LNCAP (cell line): ENCODE data around the gene LRRC28.

Experiments used
- CTCF ChIP-seq: fragments of 450-650 bp; IDR thresholded peaks from 2 replicates; pipeline ENCODE4 v1.5.1; 2017; ENCODE audit warnings: mild to moderate bottlenecking

Gene LRRC28

GRCh38 chr15:99322643-99323405 is 71.5 kb downstream of the LRRC28 start:
- no peak for TF ChIP-seq CTCF

- TF ChIP-seq CTCF: no peak
These were observed 72.9 kb downstream of the LRRC28 start for GRCh38 chr15:99324082-99324620.

DNA sequence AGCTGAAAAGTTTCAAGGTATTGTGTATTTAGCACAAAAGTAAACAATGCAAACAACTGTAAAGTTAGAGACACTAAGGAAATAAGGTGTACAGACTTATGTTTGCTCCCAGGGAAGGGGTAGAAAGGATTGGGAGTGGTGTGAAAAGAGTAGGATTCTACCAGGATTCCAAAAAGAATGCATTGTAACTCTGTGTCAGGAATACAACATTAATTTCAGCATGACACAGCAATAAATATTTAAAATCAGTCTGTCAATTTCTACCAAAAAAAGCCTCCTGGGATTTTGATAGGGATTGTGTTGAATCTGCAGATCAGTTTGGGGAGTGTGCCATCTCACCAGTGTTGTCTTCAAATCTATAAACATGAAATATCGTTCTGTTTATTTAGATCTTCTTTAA is 73.4 kb downstream of the LRRC28 start:
- no peak for TF ChIP-seq CTCF

GRCh38 chr15:99326235-99326634 is 75.0 kb downstream of the LRRC28 start:
- no peak for TF ChIP-seq CTCF

DNA sequence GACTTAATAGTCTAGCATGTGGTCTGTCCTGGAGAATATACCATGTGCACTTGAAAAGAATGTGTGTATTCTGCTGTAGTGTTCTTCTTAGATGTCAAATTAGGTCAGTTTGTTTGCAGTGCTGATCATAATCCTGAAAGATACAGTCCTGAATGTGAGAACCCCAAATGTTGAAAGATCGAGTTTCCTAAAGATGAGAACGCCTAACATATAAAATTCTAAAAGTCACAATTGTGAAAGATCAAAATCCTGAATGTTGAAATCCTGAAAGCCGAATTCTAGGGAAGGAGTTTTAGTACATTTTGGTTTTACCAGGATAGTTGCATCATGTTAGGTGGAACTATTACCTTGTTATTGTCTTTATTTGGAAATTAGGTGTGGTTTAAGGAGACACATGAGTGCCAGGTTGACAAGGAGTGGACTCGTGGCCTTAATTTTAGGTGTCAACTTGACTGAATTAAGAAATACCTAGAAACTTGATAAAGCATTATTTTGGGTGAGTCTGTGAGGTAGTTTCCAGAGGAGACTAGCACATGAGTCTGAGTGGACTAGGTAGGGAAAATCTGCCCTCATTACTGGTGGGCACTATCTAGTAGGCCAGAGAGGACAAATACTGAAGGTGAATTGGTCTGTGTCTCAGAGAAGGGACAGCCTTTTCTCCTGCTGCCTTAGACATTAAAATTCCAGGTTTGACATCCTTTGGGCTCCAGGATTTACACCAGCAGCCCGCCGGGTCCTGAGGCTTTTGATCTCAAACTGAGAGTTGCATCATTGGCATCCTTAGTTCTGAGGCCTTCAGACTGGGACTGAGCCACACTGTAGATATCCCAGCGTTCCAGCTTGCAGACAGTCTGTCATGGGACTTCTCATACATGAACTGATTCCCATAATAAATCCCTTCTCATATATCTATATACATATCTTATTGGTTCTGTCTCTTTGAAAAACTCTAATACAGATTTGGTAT is 77.1 kb downstream of the LRRC28 start:
- TF ChIP-seq CTCF: no peak

GRCh38 chr15:99331381-99331780 is 80.1 kb downstream of the LRRC28 start:
- no peak for TF ChIP-seq CTCF

DNA sequence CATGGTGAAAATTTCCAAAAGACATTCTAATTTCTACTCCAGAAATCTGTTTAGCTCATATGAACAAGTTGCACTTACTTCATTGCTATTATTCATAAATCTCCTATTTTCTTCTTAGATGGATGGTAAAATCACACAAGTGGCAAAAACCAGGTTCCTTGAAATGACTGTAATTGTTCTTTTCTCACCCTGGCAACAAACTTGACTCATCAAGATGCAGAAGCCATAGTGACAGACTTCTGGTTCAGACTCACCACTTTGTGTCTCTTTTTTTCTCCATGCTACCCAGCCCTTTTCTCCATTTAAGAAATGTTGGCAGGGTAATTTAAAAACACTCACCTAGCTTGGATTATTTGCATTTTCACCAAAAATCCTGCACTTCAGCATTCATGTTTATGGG is 82.1 kb downstream of the LRRC28 start:
- TF ChIP-seq CTCF: no peak
